Fibroblast of skin of scalp (primary cell): ENCODE results near the gene NEK11.
A peak's percentile ranks its signal among the peaks of the same experiment; 100 is the strongest.

ENCODE experiments used
- DNase-seq: peaks from one replicate; pipeline ENCODE4 v3.0.0-alpha.2; 2013

The NEK11 gene

DNA sequence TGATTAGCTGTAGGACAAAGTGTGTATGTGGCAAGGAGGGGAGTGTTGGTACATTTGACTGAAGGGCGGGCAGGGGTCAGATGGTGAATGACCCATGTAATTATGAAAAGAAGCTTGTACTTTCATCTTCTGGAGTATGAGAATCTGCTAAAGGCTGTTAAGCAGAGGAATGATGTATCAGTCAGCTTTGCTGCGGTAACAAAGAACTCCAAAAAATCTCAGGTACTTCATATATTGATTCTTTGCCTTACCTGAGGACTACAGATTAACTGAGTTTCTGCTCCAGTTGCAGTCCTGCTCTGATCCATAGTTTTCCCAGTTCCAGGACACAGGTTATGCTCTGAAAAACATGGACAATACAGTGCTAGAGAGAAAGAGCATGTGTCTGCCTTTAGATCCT lies 115.1 kb downstream of the NEK11 start:
- no peak for DNase-seq

DNA sequence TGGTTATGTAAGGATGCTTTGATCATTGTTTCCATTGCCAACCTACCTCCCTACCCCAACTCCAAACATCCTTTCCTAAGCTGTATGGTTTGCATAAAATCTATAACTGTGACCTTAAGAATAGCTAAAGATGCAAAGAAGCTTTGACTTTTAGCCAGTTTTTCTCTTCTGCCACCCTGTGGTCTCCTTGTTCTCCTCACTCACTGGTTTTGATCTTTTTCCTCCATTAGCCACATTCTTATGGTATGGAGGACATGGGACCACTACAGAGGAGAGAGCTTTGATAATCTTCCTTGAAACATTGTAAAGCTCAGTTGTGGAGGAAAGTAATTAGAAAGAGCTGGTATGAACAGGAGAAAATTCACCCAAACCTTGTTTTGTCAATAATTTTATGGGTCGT lies 115.9 kb downstream of the NEK11 start:
- peak; percentile 12 for DNase-seq

DNA sequence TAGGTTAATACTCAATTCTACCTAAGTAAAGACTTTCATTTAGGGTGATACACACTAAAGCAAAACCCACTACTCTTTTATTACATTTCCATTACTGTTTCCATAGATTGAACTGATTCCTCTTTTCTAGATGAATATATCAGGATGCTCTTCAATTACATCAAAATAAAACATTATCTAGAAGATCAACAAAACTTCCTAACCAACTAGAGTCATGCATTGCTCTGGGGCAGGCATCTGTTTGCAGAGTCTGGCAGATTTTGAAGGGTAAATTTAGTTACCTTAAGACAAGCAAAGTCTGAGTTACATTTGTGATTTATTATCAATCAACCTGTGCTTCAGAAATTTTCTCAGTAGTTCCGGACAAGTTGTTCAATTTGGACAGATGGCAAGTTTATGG lies 117.1 kb downstream of the NEK11 start:
- DNase-seq: no peak

DNA sequence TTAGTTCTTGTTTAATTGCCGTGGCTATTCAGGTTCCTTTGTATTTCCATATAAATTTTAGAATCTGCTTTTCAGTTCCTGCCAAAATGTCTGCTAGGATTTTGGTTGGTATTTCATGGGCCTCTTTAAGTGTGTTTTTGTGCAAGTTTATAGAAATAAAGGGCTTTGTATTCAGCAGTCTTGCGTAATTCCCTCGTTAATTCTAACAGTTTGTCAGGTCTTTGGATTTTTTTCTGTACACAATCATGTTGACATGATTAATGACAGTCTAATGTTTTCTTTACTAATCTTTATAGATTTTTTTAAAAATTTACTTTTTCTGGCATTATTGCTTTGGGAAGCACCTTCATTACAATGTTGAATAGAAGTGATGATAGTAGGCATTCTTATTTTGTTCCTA lies 120.9 kb downstream of the NEK11 start:
- no peak for DNase-seq

DNA sequence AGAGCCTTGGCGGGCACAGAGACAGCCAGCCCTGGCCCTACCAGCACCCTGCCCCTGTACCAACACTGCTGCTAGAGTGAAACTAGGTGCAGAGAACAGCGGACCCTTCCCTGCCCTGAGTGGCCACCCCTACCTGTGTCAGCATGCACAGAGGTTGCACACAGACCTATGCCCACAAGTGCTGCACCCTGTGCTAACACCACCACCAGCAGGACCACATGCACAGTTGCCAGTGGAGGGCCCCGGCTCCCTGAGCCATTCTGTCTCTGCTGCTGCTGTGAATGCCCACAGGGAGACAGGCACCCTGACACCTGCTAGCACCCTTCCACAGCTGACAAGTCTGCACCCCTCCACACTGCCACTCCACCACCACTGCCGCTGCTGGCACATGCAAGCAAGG lies 131.8 kb downstream of the NEK11 start:
- DNase-seq: no peak

DNA sequence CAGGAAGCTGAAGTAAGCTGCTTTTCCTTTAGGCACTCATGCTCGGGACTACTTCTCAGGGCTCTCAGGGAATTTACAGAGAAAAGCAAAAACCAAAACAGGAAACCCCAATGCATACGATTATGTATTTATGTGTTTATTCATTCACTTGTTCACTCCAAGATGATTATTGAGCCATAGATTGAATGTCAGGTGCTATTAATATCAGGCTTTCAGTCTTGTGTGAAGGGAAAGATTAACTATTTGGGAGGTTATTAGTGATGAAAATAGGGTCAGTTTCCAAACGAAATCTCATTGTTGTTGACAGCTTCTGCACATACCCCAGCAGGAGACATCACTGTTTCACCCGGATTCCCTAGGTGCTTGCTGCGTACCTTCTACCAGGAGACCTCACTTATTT lies 135.8 kb downstream of the NEK11 start:
- no peak for DNase-seq

DNA sequence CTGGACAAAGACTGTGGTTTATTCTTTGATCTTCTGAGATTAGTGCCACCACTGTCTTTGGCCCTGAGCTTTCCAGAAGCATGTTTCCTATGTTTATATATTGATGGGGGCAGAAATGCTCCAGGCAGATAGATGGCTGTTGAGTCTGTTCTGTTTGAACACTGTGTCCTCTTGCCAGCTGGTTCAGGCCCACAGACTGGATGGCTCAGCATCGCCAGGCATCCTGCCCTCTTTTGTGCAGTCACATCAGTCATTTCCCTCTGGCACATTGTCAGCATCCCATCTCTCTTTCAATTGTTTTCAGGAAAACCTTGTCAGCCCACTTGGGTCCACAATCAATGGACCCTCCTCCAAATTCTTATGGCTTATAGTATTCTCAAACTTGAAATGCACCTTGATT lies 141.2 kb downstream of the NEK11 start:
- DNase-seq: no peak

DNA sequence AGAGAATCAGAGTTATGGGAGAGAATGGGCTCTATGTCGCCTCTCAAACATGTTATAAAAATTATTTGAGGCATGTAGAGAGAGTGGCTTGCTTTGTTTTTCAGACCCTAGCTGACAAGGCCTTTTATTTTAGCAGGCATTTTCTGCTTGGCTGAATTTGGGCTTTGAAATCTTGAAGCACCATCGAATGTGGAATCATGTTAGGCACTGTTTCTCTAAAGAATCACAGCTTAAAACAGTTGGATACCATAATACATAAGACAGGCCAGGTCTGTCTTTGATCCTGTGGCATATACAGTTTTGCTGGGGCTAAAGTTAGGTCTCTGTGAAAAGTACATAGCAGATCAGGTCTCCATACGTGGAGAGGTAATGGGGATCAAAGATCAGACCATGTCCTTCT lies 142.7 kb downstream of the NEK11 start:
- DNase-seq: no peak

DNA sequence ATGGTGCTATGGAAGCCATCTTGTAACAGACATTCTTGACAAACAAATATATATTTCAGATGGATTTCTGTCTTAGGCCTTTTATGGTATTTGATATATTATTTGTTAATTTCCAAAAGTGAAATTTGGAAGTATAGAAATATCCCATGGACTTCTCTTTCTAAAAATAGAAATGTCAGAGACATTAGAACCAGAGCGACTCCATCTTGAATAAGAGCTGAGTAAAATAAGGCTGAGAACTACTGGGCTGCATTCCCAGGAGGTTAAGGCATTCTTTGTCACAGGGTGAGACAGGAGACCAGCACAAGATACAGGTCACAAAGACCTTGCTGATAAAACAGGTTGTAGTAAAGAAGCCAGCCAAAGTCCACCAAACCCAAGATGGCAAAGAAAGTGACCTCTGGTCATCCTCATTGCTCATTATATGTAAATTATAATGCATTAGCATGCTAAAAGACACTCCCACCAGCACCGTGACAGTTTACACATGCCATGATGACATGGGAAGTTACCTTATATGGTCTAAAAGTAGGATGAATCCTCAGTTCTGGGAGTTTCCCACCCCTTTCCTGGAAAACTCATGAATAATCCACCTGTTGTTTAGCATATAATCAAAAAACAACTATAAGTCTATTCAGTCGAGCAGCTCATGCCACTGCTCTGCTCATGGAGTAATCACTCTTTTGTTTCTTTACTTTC lies 146.0 kb downstream of the NEK11 start:
- DNase-seq: no peak

DNA sequence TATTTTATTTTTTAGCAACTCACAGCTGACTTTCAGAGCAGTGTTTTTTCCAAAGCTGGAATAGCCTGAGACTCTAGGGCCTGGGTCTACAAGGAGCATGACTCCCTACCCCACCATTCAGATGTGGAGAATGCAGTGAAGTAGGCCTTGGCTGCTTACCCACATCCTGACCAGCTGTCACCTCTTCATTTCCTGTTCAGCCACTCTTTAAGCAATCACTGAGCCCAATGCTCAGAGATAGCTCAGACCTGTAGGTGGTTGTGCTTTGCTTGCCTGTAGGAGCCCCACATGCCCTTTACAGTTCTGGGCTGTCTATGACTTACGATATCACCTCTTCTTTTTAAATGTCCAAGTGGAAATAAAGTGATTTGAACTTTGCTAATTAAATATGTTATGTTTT lies 148.1 kb downstream of the NEK11 start:
- no peak for DNase-seq

DNA sequence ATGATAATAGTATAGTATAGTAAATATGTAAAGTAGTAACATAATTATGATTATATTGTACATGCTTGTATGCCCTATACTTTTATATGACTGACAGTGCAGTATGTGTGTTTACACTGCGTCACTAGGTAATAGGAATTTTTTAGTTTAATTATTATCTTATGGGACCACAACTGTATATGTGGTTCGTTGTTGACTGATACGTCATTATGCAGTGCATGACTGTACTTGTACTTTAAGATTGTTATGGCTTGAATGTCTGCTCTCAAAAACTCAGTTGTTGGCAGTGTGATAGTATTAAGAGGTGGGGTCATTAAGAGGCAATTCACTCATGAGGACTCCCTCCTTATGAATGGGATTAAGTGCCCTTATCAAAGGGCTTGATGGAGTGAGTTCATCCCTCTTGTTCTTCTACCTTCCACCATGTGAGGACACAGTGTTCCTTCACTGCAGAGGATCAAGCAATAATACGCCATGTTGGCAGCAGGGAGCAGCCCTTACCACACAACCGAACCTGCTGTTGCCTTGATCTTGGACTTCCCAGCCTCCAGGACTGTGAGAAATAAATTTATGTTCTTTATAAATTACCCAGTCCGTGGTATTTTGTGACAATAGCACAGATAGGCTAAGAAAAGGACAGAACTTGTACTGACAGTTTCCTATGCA lies 152.2 kb downstream of the NEK11 start:
- DNase-seq: no peak

DNA sequence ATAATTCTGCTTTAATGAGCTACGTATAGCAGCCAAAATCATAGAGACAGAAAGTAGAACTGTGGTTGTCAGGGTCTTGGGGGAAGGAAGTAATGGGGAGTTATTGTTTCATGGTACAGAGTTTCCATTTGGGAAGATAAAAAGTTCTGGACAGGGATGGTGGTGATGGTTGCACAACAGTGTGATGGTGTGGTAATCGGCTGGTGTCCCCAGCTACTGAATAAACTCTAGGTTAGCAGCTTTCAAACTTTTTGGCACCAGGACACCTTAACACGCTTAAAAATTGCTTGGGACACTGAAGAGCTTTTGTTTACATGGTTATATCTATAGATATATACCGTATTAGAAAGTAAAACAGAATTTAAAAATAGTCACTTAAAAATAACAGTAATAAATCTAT lies 166.0 kb downstream of the NEK11 start:
- no peak for DNase-seq

DNA sequence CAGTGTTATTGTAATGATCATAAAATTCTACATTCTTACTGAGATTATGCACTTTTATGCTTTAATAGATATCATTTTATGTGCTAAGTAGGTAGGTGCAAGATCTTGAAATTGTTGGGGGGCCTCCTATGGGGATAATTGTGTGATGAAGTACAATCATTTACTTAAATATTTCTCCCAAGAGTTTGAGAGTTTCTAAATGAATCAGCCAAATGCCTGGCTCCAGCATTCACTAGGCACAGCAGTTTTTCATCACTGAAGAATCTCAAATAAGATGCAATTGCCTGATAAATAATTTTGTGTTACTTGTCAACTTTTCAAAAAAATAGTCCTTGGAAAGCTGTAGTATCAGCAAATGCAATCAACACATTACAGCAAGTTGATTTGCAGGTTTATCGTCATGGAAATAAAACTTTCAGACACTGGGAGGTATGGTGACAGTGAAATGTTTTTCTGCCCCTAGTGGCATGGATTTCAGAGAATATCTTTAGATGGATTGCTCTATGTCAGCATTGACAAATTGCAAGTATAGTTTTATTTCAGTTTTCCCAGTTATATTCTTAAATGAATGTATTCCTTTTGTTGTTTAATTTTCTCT lies 167.1 kb downstream of the NEK11 start:
- DNase-seq: no peak

DNA sequence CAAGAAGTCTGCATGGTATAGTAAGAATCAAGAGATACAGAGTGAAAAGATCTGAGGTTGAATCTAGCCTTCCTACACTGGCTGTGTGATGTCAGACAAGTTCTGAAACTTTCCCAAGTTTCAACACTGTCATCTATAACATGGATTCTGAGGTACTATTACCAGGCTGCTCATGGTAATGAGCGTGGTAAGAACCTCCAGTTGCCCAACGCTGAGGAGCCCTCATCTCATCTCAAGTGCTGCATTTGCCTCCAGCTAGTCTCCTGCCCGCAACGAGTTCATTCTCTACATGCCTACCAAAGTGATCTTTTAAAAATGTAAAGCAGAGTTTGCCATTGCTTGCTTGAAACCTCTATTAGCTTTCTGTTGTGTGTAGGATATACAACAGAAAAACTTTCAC lies 168.1 kb downstream of the NEK11 start:
- DNase-seq: no peak

DNA sequence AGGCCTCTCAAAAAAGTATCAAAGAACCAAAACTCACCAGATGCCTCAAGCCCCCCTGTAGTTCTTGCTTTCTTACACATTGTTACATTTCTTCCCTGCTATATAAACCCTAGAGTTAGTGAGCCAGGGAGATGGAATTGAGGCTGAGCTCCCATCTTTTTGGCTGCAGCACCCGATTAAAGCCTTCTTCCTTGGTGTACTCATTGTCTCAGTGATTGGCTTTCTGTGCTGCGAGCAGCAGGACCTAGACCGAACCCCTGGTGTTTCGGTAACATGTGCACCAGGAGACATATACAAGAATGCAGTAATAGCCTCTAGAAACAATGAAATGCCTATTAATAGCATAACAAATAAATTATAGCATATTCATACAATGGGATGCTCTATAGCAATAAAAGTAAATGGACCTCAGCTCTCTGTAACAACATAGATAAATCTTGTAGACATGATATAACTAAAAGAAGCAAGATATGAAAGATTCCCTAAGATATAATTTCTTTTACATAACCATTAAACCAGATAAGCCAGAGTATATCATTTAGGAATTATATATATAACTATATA lies 174.0 kb downstream of the NEK11 start:
- no peak for DNase-seq

DNA sequence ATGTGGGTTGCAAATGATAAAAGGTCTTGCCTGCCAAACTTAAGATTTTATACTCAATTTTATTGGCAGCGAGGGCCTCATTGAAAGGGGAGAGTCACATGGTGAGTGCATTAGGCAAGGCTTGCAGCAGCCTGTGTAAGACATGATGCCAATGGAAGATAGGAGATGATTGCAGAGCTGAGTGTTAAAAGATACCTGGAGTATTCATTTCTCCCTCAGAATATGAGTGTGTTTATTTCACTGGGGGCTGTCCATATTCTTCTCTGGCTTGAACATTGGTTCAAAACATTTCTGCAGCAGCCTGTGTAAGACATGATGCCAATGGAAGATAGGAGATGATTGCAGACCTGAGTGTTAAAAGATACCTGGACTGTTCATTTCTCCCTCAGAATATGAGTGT lies 189.7 kb downstream of the NEK11 start:
- no peak for DNase-seq

DNA sequence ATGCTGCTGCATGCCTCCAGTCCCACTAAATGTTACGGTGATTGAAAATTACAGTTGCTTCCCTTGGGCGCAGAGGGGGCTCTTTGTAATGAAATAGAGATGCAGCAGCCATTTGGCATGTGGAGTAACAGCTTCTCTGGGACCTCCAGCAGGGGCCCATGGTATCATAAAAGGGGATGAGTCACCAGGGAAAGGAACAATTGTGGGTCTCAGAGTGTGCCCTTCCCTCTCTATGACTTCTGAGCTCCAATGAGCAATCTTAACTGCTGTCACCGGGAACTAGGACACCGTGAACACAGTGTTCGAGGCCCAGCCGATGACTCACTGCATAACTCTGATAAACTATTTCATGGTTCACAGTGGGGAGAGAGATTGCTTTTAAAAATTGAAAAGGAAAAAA lies 190.1 kb downstream of the NEK11 start:
- DNase-seq: peak; percentile 88

DNA sequence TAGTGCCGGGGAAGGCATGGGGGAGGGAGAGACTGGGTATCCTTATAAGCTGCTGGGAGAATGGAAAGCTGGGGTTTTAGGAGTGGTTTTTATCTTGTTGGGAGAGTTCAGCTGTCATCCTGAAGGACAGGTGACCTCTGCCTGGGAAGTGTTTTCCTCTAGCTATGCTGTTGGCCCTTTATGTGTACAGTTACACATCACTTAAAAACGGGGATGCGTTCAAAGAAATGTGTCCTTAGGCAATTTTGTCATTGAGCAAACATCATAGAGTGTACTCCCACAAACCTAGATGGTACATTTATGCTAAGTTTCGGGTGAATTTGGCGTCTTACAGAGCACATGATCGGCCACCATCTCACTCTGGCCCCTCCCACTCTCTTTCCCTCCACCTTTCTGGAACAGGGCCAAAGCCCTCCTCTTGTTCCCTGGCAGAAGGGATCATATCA lies 190.6 kb downstream of the NEK11 start:
- no peak for DNase-seq

DNA sequence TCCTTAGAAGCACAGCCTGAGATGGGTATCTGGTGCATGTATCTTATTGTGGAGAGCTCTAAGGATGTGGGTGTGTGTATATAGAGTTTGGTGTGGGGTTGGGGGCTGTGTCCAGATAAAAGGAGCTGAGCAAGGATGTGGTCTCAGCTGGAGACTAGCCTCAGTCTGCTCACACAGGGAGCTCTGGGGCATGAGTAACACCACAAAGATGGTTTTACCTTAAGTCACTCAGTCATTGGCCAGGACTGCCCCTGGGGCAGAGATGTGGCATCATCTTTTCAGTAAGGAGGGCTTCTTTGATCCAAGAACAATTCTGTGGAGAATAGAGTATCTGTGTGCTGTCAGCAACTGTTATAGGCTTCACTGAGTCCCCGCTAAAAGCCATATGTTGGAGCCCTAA lies 191.5 kb downstream of the NEK11 start:
- DNase-seq: peak; percentile 77

DNA sequence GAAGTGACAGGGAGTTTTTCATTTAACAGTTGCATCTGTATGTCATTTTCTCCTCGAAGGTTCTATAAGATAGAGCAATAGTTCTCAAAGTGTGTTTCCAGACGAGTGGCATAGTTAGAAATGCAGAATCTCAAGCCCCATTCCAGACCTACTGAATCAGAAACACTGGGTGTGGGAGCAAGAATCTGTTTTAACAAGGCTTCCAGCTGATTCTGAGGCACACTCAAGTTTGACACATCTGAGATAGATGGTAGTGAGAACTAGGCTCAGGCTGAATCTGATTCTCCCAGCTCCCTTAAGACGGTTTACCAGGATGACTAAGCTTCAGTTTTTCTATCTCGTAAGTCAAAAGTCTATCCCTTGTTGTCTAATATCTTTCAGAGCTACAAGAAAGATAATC lies 195.1 kb downstream of the NEK11 start:
- peak; percentile 88 for DNase-seq

DNA sequence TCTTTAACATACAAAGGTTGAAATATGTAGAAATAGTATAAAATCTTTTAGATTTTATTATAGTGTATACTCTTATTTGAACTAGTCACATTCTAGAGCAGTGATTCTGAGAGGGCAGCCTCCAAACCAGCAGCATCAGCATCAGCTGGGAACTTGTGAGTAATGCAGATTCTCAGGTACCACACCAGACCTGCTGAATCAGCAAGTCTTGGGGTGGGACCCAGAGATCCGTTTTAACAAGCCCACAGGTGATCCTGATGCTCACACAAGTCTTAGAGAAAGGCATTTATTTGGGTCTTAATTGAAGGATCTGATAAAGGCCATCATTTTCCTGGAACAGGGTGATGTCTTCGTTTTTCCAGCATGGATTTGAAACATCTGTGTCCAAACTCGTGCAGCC lies 195.9 kb downstream of the NEK11 start:
- DNase-seq: no peak

DNA sequence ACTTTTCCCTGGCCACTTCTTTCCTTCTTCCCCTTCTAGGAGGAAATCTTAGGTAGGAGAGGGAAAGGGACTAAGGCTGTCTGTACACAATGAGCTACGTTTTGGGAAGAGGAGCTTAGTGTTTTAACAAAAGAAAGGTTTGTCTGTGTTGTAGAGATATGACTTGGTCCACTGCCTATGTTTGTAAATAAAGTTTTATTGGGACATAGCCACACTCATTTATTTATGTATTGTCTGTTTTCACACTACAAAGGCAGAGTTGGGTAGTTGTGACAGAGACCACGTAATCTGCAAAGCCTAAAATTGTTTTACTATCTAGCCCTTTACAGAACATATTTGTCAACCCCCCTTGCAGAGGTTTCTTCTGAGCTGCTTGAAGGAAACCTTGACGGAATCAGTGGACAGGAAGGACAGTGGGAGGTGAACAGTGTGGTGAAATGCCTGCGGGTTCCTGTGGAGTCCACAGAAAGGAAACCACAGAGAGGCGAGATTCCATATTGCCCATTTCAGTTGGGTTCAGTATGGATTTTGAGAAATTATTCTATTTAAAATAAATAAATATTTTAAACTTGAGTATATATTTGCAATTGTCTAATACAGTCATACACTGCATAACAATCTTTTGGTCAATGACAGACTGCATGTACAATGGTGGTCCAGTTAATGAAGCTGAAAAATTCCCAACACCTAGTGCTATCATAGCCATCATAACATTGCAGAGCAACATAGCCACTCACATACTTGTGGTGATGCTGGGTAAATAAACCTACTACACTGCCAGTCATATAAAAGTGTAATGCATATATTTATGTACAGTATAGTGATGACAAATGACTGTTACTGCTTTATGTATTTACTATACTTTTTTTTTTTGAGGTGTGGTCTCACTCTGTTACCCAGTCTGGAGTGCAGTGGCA lies 197.0 kb downstream of the NEK11 start:
- DNase-seq: no peak
